ENCODE measurements around the gene L3MBTL3.

GRCh38 chr6:130158056-130158455 lies 139.7 kb downstream of the L3MBTL3 start:
- no peak for TF ChIP-seq CTCF (IDR thresholded peaks at IDR 0.05)
- TF ChIP-seq ZFX (IDR thresholded peaks at IDR 0.05; ENCODE audit: borderline replicate concordance), result no peak

All from 22Rv1 (cell line).